Caco-2 (cell line): ENCODE results near the gene SLC25A21. TPM values are rescaled to one million over a fixed set of nuclear protein-coding genes. Genes with fewer than 3 reads are reported as not detected.

Source experiments
- BruUV-seq: library from RNA; stranded (reverse); fragments of 400-500 nt; replicated peaks from 2 replicates; lab custom pipeline; 2021; lab: Mats Ljungman, UMichigan
- CTCF ChIA-PET: fragments of 300-600 bp; sonication (Branson Sonifier 250); formaldehyde crosslinking; loops from one replicate; lab custom pipeline; 2022; ENCODE audit warnings: antibody characterized with exemption; lab: Charles Lee
- POLR2A ChIA-PET: fragments of 300-600 bp; sonication (Branson Sonifier 250); formaldehyde crosslinking; loops from one replicate; lab custom pipeline; 2022; ENCODE audit warnings: antibody characterized with exemption; lab: Charles Lee
- DNase-seq, 2 experiments: peaks; one replicate each; pipeline versions ENCODE4 v3.0.0 to v3.0.0-alpha.2; 2020 to 2022
- H3K27me3 ChIP-seq: replicated peaks from 2 replicates; pipeline ENCODE4 v1.6.0; 2011; ENCODE audit warnings: low read length; ENCODE audit not compliant: control insufficient read depth, insufficient read depth
- H3K36me3 ChIP-seq: 2 replicates; pipeline ENCODE4 v1.5.1; 2011; ENCODE audit warnings: low read length; ENCODE audit not compliant: control insufficient read depth, insufficient read depth
- H3K4me1 ChIP-seq: fragments of 250-450 bp; sonication (Bioruptor Pico); 2 replicates; pipeline ENCODE4 v1.5.1; 2020; ENCODE audit warnings: mild to moderate bottlenecking
- H3K4me3 ChIP-seq: 2 replicates; pipeline ENCODE4 v1.5.1; 2011; ENCODE audit warnings: low read depth, mild to moderate bottlenecking, control low read depth, low read length
- H3K9me3 ChIP-seq: fragments of 250-450 bp; sonication (Bioruptor Pico); 2 replicates; pipeline ENCODE4 v1.5.1; 2020; ENCODE audit warnings: mild to moderate bottlenecking, moderate library complexity
- H3K27ac Mint-ChIP-seq: one replicate; pipeline ENCODE4 v1.8.0; 2022; ENCODE audit warnings: mixed read lengths; ENCODE audit not compliant: unreplicated experiment
- H3K27me3 Mint-ChIP-seq: one replicate; pipeline ENCODE4 v1.8.0; 2022; ENCODE audit warnings: mixed read lengths; ENCODE audit not compliant: insufficient read depth, unreplicated experiment
- H3K36me3 Mint-ChIP-seq: one replicate; pipeline ENCODE4 v1.8.0; 2022; ENCODE audit warnings: mild to moderate bottlenecking, mixed read lengths; ENCODE audit not compliant: insufficient read depth, unreplicated experiment
- H3K4me1 Mint-ChIP-seq: one replicate; pipeline ENCODE4 v1.8.0; 2022; ENCODE audit warnings: low read depth, mixed read lengths; ENCODE audit not compliant: unreplicated experiment
- H3K4me3 Mint-ChIP-seq: one replicate; pipeline ENCODE4 v1.8.0; 2022; ENCODE audit warnings: mild to moderate bottlenecking, moderate library complexity, mixed read lengths; ENCODE audit not compliant: unreplicated experiment
- H3K9me3 Mint-ChIP-seq: one replicate; pipeline ENCODE4 v1.8.0; 2022; ENCODE audit warnings: mixed read lengths; ENCODE audit not compliant: unreplicated experiment
- CTCF ChIP-seq, 2 experiments: fragments of 200-600 bp in 1 of 2; IDR thresholded peaks; 1 replicate in 1 of 2; 2 replicates in 1 of 2; pipeline versions ENCODE4 v1.5.1 to v1.8.0; 2011 to 2022; ENCODE audit warnings: antibody characterized with exemption in 1 of 2, control low read depth in 1 of 2, inconsistent platforms in 1 of 2, low read depth in 1 of 2, low read length in 1 of 2, mild to moderate bottlenecking in 1 of 2, moderate library complexity in 1 of 2; ENCODE audit not compliant: insufficient read depth in 1 of 2, severe bottlenecking in 1 of 2, unreplicated experiment in 1 of 2
- intact Hi-C: fragments of 100-400 bp; cut with micrococcal nuclease; formaldehyde crosslinking; loops from one replicate; pipeline ENCODE4 v1.10.0; 2022; ENCODE audit not compliant: unreplicated experiment
- total RNA-seq: library from RNA; stranded (reverse); gene quantifications from 2 replicates; pipeline ENCODE4 v1.2.3, GENCODE V29; 2022

SLC25A21 gene
- total RNA-seq, 1 experiment from 2014 or later: 3.2 TPM

- Histone ChIP-seq H3K9me3 (no peaks in the 10 kb centered on the region), H3K4me3 (no peak overlapping the region), H3K36me3 (no peaks in the 10 kb centered on the region), H3K27me3 (no peaks in the 10 kb centered on the region), H3K4me1 (no peaks in the 10 kb centered on the region)
- no peaks in the 10 kb centered on the region for H3K36me3 Mint-ChIP-seq
- ChIA-PET POLR2A (no interaction called here), CTCF (no interaction called here)
- H3K27ac Mint-ChIP-seq: no peak overlapping the region
- TF ChIP-seq CTCF (IDR thresholded peaks at IDR 0.05; ENCODE audit: insufficient read depth in 1 of 2, low read depth in 1 of 2, low read length in 1 of 2, severe bottlenecking in 1 of 2, unreplicated experiment in 1 of 2): no peak
- DNase-seq: no peak
- intact Hi-C loops: no loop called here
- H3K9me3 Mint-ChIP-seq: peaks cover 18% of the 10 kb centered on the region
- no peak overlapping the region for H3K4me3 Mint-ChIP-seq
- H3K27me3 Mint-ChIP-seq: no peaks in the 10 kb centered on the region
- BruUV-seq: no TSS peak
- H3K4me1 Mint-ChIP-seq: peaks cover 8% of the 10 kb centered on the region
Observed at GRCh38 chr14:37051153-37051552, 121.3 kb downstream of the SLC25A21 start.

DNA sequence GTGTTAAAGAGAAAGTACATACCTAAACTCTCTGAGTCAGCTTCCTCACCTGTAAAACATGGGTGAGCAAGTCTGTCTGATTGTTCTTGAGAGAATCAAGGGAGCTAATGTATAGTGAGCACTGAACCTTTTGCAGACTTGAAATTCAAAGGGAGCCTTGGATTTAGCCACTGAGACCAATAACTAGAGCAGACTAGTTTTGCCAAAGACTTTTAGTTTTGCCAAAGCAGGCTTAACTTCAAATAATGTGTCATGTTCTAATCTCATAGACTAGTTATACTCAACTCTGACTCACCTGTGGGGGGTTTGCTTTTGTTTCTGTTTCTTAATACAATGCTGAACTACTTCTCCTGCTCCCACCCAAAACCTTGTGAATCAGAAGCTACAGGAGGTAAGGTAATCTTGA is 123.7 kb downstream of the SLC25A21 start:
- H3K4me3 Mint-ChIP-seq: no peak overlapping the region

GRCh38 chr14:37047996-37048395 is 124.4 kb downstream of the SLC25A21 start:
- Histone ChIP-seq H3K4me3 (no peak overlapping the region), H3K4me1 (no peaks in the 10 kb centered on the region), H3K36me3 (no peaks in the 10 kb centered on the region), H3K27me3 (no peaks in the 10 kb centered on the region), H3K9me3 (no peaks in the 10 kb centered on the region)
- Mint-ChIP-seq H3K27me3 (no peaks in the 10 kb centered on the region), H3K36me3 (no peaks in the 10 kb centered on the region), H3K4me3 (no peak overlapping the region), H3K9me3 (no peaks in the 10 kb centered on the region), H3K4me1 (peaks cover 8% of the 10 kb centered on the region), H3K27ac (no peak overlapping the region)
- CTCF ChIA-PET: interaction anchor here (0.6 kb wide), 1 partner anchor 528 kb away, joined by 3 read pairs; no protein-coding TSS in a partner anchor
- no peak for TF ChIP-seq CTCF (IDR thresholded peaks at IDR 0.05; ENCODE audit: insufficient read depth in 1 of 2, low read depth in 1 of 2, low read length in 1 of 2, severe bottlenecking in 1 of 2, unreplicated experiment in 1 of 2)
- DNase-seq: no peak
- POLR2A ChIA-PET: no interaction called here
- BruUV-seq: no TSS peak
- intact Hi-C loops: no loop called here

More for the DNA sequence above, 123.7 kb downstream of the SLC25A21 start:
- BruUV-seq: no TSS peak
- Mint-ChIP-seq H3K9me3 (peaks cover 5% of the 10 kb centered on the region), H3K27ac (no peak overlapping the region), H3K4me1 (peaks cover 8% of the 10 kb centered on the region), H3K36me3 (no peaks in the 10 kb centered on the region), H3K27me3 (no peaks in the 10 kb centered on the region)
- Histone ChIP-seq H3K27me3 (no peaks in the 10 kb centered on the region), H3K9me3 (no peaks in the 10 kb centered on the region), H3K4me3 (no peak overlapping the region), H3K36me3 (no peaks in the 10 kb centered on the region), H3K4me1 (no peaks in the 10 kb centered on the region)
- no peak for TF ChIP-seq CTCF (IDR thresholded peaks at IDR 0.05; ENCODE audit: insufficient read depth in 1 of 2, low read depth in 1 of 2, low read length in 1 of 2, severe bottlenecking in 1 of 2, unreplicated experiment in 1 of 2)
- no peak for DNase-seq
- intact Hi-C loops: no loop called here
- POLR2A ChIA-PET: no interaction called here
- CTCF ChIA-PET: interaction anchor here (0.6 kb wide), 1 partner anchor 528 kb away, joined by 3 read pairs; no protein-coding TSS in a partner anchor
